Stimulated activated CD4-positive, alpha-beta T cell treated with anti-CD3 and anti-CD28 coated beads, Interleukin-1b, Interleukin-23, amount 100 ng/mL, for 4 hours (primary cell): Measurements from ENCODE around the gene PHF20.
"Not testable (repeated sequence)": the region's sequence is repeated elsewhere in the genome, so short reads cannot be mapped to it uniquely, and the experiment has no call there.

Source experiments
- DNase-seq, 2 donors: peaks; one replicate each; pipeline ENCODE4 v3.0.0-alpha.2; 2020; ENCODE audit warnings: low read depth in 2 of 2

PHF20 gene

GRCh38 chr20:35885212-35885611 lies 113.4 kb downstream of the PHF20 start:
- no peak for DNase-seq

- DNase-seq = no peak
These were observed 114.7 kb downstream of the PHF20 start for GRCh38 chr20:35886537-35886936.

DNA sequence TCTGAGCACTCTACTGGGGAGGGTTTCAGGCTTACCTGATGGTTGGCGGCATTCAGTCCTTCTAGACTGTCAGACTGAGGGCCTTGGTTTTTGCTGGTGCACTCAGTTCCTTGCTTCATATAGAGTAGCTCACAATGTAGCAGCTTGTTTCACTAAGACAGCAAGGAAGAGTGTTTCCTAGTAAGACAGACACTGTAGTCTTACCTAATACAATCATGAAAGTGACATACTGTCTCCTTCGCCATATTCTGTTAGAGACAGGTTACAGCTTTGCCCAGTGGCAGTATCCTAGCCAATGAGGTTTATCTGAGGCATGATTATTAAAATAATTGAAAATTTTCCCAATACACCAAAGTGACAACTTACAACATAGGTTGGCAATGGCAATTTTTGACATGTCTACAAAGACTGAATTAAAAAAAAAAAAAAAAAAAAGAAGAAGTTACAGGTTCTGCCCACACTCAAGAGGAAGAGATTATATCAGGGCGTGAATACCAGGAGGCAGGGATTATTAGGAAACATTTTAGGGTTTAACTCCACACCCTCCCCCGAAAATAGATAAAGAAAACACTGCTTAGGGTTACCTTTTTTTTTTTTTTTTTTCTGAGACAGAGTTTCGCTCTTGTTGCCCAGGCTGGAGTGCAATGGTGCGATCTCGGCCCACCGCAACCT lies 115.7 kb downstream of the PHF20 start:
- no peak for DNase-seq

DNA sequence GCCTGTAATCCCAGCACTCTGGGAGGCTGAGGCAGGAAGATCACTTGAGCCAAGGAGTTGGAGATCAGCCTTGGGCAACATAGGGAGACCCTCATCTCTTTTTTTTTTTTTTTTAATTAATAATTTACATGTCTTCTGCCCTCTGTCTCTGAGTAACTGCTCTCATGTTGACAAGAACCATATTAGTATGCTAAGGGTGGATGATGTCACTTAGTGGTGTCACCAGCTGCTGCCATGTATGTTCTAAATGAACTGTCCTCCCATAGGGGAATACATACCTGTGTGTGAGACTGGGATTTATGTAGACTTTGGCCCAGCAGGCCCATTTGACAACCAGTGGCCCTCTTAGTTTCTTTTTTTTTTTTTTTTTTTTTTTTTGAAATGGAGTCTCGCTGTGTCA lies 116.8 kb downstream of the PHF20 start:
- no peak for DNase-seq

- no peak for DNase-seq
These were observed 119.6 kb downstream of the PHF20 start for GRCh38 chr20:35891375-35891774.

- no peak for DNase-seq
These were observed 121.1 kb downstream of the PHF20 start for GRCh38 chr20:35892871-35893270.

DNA sequence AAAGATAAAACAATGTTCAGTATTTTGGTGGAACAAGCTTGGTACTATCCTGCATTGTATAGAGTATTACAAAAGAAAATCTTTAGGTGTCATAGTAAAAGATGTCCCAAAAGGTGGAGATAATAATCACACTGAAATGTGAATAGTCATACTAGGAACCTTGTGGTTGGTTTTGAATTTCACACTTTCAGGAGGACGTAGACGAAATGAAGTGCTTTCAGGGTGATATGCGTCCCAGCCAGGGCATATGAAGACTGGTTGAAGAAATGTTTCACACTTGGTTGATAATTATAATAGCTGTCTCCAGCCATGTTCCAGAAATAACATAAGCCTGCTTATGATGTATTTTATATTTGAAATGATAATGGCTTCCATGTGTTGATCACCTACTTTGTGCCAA lies 122.1 kb downstream of the PHF20 start:
- DNase-seq = no peak

DNA sequence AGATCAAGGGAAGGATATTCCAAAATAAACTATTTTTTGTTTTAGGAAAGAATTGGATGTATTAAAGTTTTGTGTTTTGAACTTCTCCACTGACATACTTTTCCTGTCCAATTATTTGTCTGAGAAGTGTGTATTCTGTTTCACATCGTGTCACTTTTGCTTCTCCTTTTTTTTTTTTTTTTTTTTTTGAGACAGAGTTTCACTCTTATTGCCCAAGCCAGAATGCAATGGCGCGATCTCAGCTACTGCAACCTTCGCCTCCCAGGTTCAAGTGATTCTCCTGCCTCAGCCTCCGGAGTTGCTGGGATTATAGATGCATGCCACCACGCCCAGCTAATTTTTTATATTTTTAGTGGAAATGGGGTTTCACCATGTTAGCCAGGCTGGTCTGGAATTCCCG lies 123.7 kb downstream of the PHF20 start:
- DNase-seq = not testable (repeated sequence)

DNA sequence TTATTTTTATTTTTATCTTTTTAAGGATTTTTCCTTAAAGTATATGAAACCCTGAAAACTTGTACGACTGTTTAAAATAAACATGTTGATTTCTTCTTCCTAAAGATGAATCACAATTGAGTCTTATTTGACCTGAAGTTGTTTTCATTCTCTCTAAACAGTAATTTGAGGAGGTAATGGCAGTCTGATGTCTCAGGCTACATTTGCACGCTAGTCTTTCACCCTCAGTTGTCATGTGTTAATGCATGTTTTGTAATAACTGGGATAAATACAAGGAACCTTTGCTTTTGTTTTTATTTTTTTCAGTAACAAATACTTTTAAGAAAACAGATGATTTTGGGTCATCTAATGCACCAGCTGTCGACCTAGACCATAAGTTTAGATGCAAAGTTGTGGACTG lies 127.2 kb downstream of the PHF20 start:
- DNase-seq = no peak

GRCh38 chr20:35901230-35901629 lies 129.4 kb downstream of the PHF20 start:
- DNase-seq = not testable (repeated sequence)

DNA sequence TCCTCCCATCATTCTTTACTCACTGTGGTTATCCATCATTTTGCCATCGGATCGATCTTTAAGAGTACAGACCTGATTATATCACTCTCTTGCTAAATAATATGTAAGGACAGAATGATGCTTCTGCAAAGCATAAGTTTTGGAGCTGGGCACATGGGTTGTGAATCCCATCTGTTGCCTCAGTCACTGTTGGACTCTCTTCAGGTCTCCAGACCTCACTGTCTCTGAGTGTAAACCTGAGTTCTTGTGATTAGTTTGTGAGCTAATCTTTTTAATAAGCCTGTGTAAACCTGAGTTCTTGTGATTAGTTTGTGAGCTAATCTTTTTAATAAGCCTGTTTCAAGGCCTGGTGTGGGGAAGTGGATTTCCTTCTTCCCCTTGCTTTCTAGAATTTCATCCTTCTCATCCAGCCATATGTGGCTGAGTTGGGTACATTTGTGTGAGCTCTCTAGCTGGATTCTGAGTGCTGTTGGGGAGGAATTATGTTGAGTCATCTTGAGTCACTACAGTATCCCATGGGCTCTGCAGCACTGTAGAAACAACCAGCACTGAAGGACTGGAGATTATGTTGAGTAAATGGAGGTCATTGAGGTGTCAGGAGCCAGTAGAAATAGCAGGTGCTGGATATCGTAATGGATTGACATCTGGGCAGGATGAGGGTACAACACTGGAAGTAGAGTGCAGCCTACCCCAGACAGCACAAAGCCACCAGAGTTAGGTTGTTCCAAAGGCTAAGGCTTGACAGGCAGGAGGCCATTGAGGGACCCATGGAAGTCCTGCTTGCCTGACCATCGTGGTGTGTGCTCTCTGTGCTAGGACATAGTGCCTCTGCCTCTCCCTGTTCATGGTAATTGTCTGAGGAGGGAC lies 130.1 kb downstream of the PHF20 start:
- DNase-seq = no peak

DNA sequence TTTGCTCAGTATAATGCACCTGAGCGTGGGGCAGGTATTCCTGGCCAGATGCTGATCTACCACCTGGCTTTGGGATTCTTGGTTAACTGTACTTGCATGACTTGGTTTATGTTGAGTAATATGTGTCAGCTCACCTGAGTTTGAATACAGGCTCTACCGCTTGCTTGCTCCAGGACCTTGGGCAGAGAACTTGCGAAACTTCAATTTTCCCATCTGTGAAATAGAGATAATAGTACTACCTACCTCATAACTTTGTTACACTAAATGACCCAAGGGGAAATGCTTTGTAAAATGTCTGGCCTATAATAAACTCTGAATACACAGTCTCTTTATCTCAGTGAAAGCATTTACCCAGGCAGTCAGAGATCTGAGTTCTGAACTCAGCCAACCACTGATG lies 130.7 kb downstream of the PHF20 start:
- DNase-seq = no peak

- no peak for DNase-seq
These were observed 132.0 kb downstream of the PHF20 start for GRCh38 chr20:35903843-35904242.

GRCh38 chr20:35904982-35905663 lies 133.3 kb downstream of the PHF20 start:
- no peak for DNase-seq

DNA sequence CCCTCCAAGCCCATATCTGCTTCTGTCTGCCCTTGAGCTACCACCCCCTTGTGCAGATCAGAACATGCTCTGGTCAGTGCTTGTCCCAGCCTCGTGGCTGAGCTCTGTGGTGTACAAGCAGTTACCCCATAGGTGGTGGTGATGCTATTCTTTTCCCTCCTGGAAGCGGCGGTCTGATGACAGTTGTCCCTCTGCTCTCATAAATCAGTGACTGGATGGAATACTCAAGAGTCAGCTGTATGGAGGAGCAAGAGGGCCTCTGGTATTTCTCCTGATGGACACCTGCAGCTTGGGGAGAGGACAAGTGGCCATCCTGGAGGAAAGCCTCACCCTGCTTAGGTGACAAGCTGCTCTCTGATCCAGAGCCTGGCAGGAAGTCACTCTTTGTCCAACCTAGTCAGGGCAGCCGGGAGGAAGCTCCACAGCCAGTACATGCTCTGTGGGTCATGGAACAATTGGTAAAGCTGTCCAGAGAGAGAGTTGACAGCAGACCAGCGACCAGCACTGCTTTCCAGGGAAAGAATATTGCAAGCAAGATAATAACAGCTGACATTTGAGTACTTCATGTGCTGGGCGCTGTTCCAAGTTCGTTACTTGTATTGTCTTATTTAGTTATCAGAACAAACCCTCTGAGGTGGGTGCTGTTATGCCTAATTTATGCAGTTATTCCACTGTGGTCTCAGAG lies 135.3 kb downstream of the PHF20 start:
- DNase-seq = no peak

DNA sequence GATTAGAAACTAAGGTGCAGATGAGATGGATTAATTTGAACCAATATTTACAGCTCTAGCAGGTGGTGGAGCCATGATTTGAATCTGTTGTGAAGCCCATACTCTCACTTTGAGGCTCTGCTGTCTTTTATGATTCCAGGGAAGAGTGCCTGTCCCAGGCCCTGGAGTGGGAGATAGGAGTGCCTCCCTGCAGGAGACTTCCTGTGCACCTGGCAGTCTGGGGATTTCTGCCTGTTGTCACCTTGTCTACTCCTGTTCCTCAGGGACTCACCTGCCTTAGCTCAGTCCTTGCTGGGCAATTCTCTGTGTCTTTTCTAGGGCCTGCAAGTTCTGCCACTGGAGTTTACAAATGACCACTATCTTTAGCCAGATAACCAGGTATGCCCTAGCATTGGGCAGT lies 136.2 kb downstream of the PHF20 start:
- DNase-seq = no peak

GRCh38 chr20:35909176-35909575 lies 137.4 kb downstream of the PHF20 start:
- DNase-seq = no peak

- DNase-seq = no peak
These were observed 138.0 kb downstream of the PHF20 start for GRCh38 chr20:35909796-35910195.

GRCh38 chr20:35910254-35910653 lies 138.4 kb downstream of the PHF20 start:
- no peak for DNase-seq

GRCh38 chr20:35912881-35913280 lies 141.1 kb downstream of the PHF20 start:
- no peak for DNase-seq

- DNase-seq = no peak
These were observed 145.3 kb downstream of the PHF20 start for GRCh38 chr20:35917077-35917476.

- DNase-seq = no peak
These were observed 146.2 kb downstream of the PHF20 start for GRCh38 chr20:35918021-35918420.
